A673 (cell line): ENCODE measurements around the gene FXYD4. TPM values are rescaled to one million over a fixed set of nuclear protein-coding genes. Genes with fewer than 3 reads are reported as not detected.

Experiments
- BruUV-seq: library from RNA; stranded (reverse); fragments of 400-500 nt; replicated peaks from 2 replicates; lab custom pipeline; 2021; lab: Mats Ljungman, UMichigan
- CTCF ChIA-PET: fragments of 300-600 bp; sonication (Branson Sonifier 250); formaldehyde crosslinking; loops from one replicate; lab custom pipeline; 2022; ENCODE audit warnings: antibody characterized with exemption; lab: Charles Lee
- POLR2A ChIA-PET: fragments of 300-600 bp; sonication (Branson Sonifier 250); formaldehyde crosslinking; loops from one replicate; lab custom pipeline; 2022; ENCODE audit warnings: antibody characterized with exemption; ENCODE audit not compliant: low non-redundant PET; lab: Charles Lee
- DNase-seq: peaks from one replicate; pipeline ENCODE4 v3.0.0-alpha.2; 2015; ENCODE audit warnings: low spot score
- H3K27ac ChIP-seq: fragments of 200-600 bp; sonication (generic); 2 replicates; pipeline ENCODE4 v1.5.1; 2016; ENCODE audit warnings: mixed run types, low read depth, mild to moderate bottlenecking, mixed read lengths, antibody characterized with exemption, low read length; ENCODE audit not compliant: poor library complexity, severe bottlenecking
- H3K27me3 ChIP-seq: fragments of 200-600 bp; sonication (generic); replicated peaks from 2 replicates; pipeline ENCODE4 v1.6.1; 2017; ENCODE audit warnings: mixed run types, low read depth, mild to moderate bottlenecking, mixed read lengths, antibody characterized with exemption, low read length; ENCODE audit not compliant: insufficient read depth, poor library complexity
- H3K36me3 ChIP-seq: fragments of 200-600 bp; sonication (generic); 2 replicates; pipeline ENCODE4 v1.6.1; 2016; ENCODE audit warnings: mixed run types, mild to moderate bottlenecking, mixed read lengths, antibody characterized with exemption, low read length; ENCODE audit not compliant: insufficient read depth, poor library complexity, severe bottlenecking
- H3K4me1 ChIP-seq: fragments of 200-600 bp; sonication (generic); 2 replicates; pipeline ENCODE4 v1.6.1; 2017; ENCODE audit warnings: mixed run types, mild to moderate bottlenecking, mixed read lengths, antibody characterized with exemption, low read length; ENCODE audit not compliant: insufficient read depth, poor library complexity, severe bottlenecking
- H3K4me3 ChIP-seq: fragments of 200-600 bp; sonication (generic); 2 replicates; pipeline ENCODE4 v1.5.1; 2016; ENCODE audit warnings: low read depth, mixed run types, mild to moderate bottlenecking, mixed read lengths, low read length; ENCODE audit not compliant: poor library complexity, severe bottlenecking
- H3K9me3 ChIP-seq: fragments of 200-600 bp; sonication (generic); 2 replicates; pipeline ENCODE4 v1.6.1; 2016; ENCODE audit warnings: mixed run types, low read depth, mild to moderate bottlenecking, mixed read lengths, antibody characterized with exemption, low read length; ENCODE audit not compliant: poor library complexity, severe bottlenecking
- CTCF ChIP-seq: fragments of 300-800, 200-600 bp; sonication (generic); conservative IDR thresholded peaks from 2 replicates; pipeline ENCODE4 v1.5.1; 2017; ENCODE audit warnings: low read depth, mild to moderate bottlenecking, antibody characterized with exemption, low read length, moderate library complexity, mixed read lengths
- EZH2 ChIP-seq: fragments of 200-600 bp; sonication (generic); IDR thresholded peaks from 2 replicates; pipeline ENCODE4 v1.6.1; 2017; ENCODE audit warnings: borderline replicate concordance, low read depth, mild to moderate bottlenecking, mixed read lengths, antibody characterized with exemption, low read length; ENCODE audit not compliant: poor library complexity, severe bottlenecking
- intact Hi-C: fragments of 100-400 bp; cut with micrococcal nuclease; formaldehyde crosslinking; loops from one replicate; pipeline ENCODE4 v1.10.0; 2022; ENCODE audit not compliant: unreplicated experiment
- total RNA-seq: library from RNA; stranded (reverse); gene quantifications from 2 replicates; pipeline ENCODE4 v1.2.3, GENCODE V29; 2021

FXYD4 gene
- total RNA-seq, 1 experiment from 2014 or later = not detected

DNA sequence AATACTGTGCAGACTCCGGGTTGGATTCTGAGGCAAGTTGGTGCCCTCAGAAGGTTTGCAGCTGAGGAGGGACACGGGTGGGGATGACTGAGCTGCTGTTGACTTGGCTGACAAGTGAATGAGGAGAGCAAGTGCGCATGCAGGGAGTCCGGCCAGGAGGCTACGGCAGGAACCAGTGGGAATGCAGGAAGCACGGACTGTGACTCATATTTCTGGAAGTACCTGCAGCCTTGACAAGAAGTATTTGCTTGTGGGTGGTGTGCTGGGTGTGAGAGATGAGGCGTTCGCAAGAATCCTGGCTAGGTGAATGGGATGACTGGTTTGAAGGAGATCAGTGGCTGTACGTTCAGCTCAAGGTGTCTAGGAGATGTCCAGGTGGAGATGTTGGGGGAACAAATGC lies 30.8 kb upstream of the FXYD4 start:
- Histone ChIP-seq H3K27ac (no peak overlapping the region), H3K9me3 (no peaks in the 10 kb centered on the region), H3K4me3 (no peak overlapping the region), H3K36me3 (no peaks in the 10 kb centered on the region), H3K27me3 (no peaks in the 10 kb centered on the region), H3K4me1 (no peaks in the 10 kb centered on the region)
- POLR2A ChIA-PET = no interaction called here
- DNase-seq = no peak
- intact Hi-C loops = loop anchor here (10.0 kb wide), 1 partner anchor 116 kb away; no protein-coding TSS in a partner anchor
- TF ChIP-seq EZH2 (no peak), CTCF (no peak)
- CTCF ChIA-PET = no interaction called here
- BruUV-seq = no TSS peak

GRCh38 chr10:43341450-43341849 lies 30.0 kb upstream of the FXYD4 start:
- no peak for DNase-seq
- ChIA-PET POLR2A (no interaction called here), CTCF (no interaction called here)
- Histone ChIP-seq H3K4me3 (no peak overlapping the region), H3K27me3 (no peaks in the 10 kb centered on the region), H3K9me3 (no peaks in the 10 kb centered on the region), H3K36me3 (no peaks in the 10 kb centered on the region), H3K27ac (no peak overlapping the region), H3K4me1 (no peaks in the 10 kb centered on the region)
- no peak for TF ChIP-seq EZH2
- no peak for TF ChIP-seq CTCF
- intact Hi-C loops = loop anchor here (10.0 kb wide), 1 partner anchor 117 kb away; no protein-coding TSS in a partner anchor
- BruUV-seq = no TSS peak

GRCh38 chr10:43342279-43343125 lies 28.9 kb upstream of the FXYD4 start:
- POLR2A ChIA-PET = no interaction called here
- CTCF ChIA-PET = no interaction called here
- intact Hi-C loops = loop anchor here (10.0 kb wide), 1 partner anchor 118 kb away; no protein-coding TSS in a partner anchor
- Histone ChIP-seq H3K4me3 (no peak overlapping the region), H3K9me3 (no peaks in the 10 kb centered on the region), H3K4me1 (no peaks in the 10 kb centered on the region), H3K27me3 (no peaks in the 10 kb centered on the region), H3K27ac (no peak overlapping the region), H3K36me3 (no peaks in the 10 kb centered on the region)
- DNase-seq = no peak
- TF ChIP-seq CTCF (no peak), EZH2 (no peak)
- BruUV-seq = no TSS peak
